Peyer's patch (tissue), 4 donors: ENCODE measurements around the gene TUBA3D.
"Not testable (repeated sequence)": the region's sequence is repeated elsewhere in the genome, so short reads cannot be mapped to it uniquely, and the experiment has no call there.

ENCODE experiments used
- POLR2A ChIP-seq, 2 donors: fragments of 450-650 bp; IDR thresholded peaks; one replicate each; pipeline ENCODE4 v1.5.1; 2017; ENCODE audit warnings: antibody characterized with exemption in 2 of 2, mild to moderate bottlenecking in 2 of 2, moderate library complexity in 2 of 2
- TF ChIP-seq, protein P1 (sequence below), 6 experiments: fragments of 450-650 bp in 4 of 6; fragments of 200-600 bp in 2 of 6; sonication (generic) in 1 of 6; IDR thresholded peaks; one replicate each; pipeline ENCODE4 v1.5.1; 2017 to 2019; ENCODE audit warnings: antibody characterized with exemption in 6 of 6, mild to moderate bottlenecking in 3 of 6, moderate library complexity in 1 of 6

DNA sequence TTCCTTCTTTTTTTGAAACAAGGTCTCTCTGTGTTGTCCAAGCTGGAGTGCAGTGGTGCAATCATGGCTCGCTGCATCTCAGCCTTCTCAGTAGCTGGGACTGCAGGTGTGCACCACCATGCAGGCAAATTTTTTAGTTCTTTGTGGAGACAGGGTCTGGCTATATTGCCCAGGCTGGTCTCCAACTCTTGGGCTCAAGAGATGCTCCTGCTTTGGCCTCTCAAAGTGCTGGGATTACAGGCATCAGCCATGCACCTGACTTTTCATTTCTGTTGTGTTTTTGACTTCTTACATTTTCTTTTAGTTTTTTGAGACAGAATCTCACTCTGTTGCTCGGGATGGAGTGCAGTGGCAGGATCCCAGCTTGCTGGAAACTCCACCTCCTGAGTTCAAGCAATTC lies 49.3 kb downstream of the TUBA3D start:
- TF ChIP-seq POLR2A (IDR thresholded peaks at IDR 0.05): not testable (repeated sequence)
- TF ChIP-seq, protein P1, sequence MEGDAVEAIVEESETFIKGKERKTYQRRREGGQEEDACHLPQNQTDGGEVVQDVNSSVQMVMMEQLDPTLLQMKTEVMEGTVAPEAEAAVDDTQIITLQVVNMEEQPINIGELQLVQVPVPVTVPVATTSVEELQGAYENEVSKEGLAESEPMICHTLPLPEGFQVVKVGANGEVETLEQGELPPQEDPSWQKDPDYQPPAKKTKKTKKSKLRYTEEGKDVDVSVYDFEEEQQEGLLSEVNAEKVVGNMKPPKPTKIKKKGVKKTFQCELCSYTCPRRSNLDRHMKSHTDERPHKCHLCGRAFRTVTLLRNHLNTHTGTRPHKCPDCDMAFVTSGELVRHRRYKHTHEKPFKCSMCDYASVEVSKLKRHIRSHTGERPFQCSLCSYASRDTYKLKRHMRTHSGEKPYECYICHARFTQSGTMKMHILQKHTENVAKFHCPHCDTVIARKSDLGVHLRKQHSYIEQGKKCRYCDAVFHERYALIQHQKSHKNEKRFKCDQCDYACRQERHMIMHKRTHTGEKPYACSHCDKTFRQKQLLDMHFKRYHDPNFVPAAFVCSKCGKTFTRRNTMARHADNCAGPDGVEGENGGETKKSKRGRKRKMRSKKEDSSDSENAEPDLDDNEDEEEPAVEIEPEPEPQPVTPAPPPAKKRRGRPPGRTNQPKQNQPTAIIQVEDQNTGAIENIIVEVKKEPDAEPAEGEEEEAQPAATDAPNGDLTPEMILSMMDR (IDR thresholded peaks at IDR 0.05): not testable (repeated sequence)
